HEK293 (cell line): ENCODE measurements around the gene ASB6.

Experiments used
- GLI2 ChIP-seq: fragments of 450-650 bp; formaldehyde crosslinking; IDR thresholded peaks from 2 replicates; pipeline ENCODE4; 2017; ENCODE audit warnings: missing biosample characterization, missing genetic modification characterization, low read depth, borderline replicate concordance
- RBAK ChIP-seq: fragments of 450-650 bp; formaldehyde crosslinking; IDR thresholded peaks from 2 replicates; pipeline ENCODE4 v1.5.1; 2016; ENCODE audit warnings: missing biosample characterization, missing genetic modification characterization
- YY1 ChIP-seq: fragments of 450-650 bp; formaldehyde crosslinking; IDR thresholded peaks from 2 replicates; pipeline ENCODE4 v1.5.1; 2018; ENCODE audit warnings: missing biosample characterization, missing genetic modification characterization
- ZBTB1 ChIP-seq: fragments of 450-650 bp; formaldehyde crosslinking; IDR thresholded peaks from 2 replicates; pipeline ENCODE4 v1.5.1; 2016; ENCODE audit warnings: missing biosample characterization, missing genetic modification characterization
- ZNF302 ChIP-seq: fragments of 450-650 bp; formaldehyde crosslinking; IDR thresholded peaks from 2 replicates; pipeline ENCODE4 v1.5.1; 2016; ENCODE audit warnings: missing biosample characterization, missing genetic modification characterization, low read depth
- ZNF530 ChIP-seq: fragments of 450-650 bp; formaldehyde crosslinking; IDR thresholded peaks from 2 replicates; pipeline ENCODE4 v1.5.1; 2016; ENCODE audit warnings: low read depth, missing biosample characterization, missing genetic modification characterization
- ZNF596 ChIP-seq: fragments of 450-650 bp; IDR thresholded peaks from 2 replicates; pipeline ENCODE4 v1.5.0; 2018; ENCODE audit warnings: missing biosample characterization, mild to moderate bottlenecking, missing genetic modification characterization, moderate library complexity
- TF ChIP-seq, protein P1 (sequence below): fragments of 450-650 bp; formaldehyde crosslinking; IDR thresholded peaks from 2 replicates; pipeline ENCODE4 v1.5.1; 2016; ENCODE audit warnings: missing biosample characterization, missing genetic modification characterization

- no peak for TF ChIP-seq ZNF302 (tag by site-specific recombination)
- TF ChIP-seq ZNF596 (tag by site-specific recombination) = no peak
- TF ChIP-seq GLI2 = no peak
- no peak for TF ChIP-seq ZBTB1 (tag by site-specific recombination)
- TF ChIP-seq RBAK = no peak
- no peak for TF ChIP-seq YY1 (tag by site-specific recombination)
- TF ChIP-seq, protein P1, sequence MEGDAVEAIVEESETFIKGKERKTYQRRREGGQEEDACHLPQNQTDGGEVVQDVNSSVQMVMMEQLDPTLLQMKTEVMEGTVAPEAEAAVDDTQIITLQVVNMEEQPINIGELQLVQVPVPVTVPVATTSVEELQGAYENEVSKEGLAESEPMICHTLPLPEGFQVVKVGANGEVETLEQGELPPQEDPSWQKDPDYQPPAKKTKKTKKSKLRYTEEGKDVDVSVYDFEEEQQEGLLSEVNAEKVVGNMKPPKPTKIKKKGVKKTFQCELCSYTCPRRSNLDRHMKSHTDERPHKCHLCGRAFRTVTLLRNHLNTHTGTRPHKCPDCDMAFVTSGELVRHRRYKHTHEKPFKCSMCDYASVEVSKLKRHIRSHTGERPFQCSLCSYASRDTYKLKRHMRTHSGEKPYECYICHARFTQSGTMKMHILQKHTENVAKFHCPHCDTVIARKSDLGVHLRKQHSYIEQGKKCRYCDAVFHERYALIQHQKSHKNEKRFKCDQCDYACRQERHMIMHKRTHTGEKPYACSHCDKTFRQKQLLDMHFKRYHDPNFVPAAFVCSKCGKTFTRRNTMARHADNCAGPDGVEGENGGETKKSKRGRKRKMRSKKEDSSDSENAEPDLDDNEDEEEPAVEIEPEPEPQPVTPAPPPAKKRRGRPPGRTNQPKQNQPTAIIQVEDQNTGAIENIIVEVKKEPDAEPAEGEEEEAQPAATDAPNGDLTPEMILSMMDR (tag by site-specific recombination) = no peak
- no peak for TF ChIP-seq ZNF530
Observed at GRCh38 chr9:129682381-129682780, 40.4 kb upstream of the ASB6 start.
